Activated naive CD8-positive, alpha-beta T cell treated with anti-CD3 and anti-CD28 coated beads, Interleukin-2, amount 50 U/mL, for 24 hours (primary cell): Measurements from ENCODE around the gene SMCR8.
A peak's percentile ranks its signal among the peaks of the same experiment; 100 is the strongest.
"Not testable (repeated sequence)": the region's sequence is repeated elsewhere in the genome, so short reads cannot be mapped to it uniquely, and the experiment has no call there.

ENCODE experiments used
- ATAC-seq: fragments of 150-1000 bp; cut with Tn5 transposase; one replicate; pipeline ENCODE4 v1.10.0; 2021
- DNase-seq: peaks from one replicate; pipeline ENCODE4 v3.0.0; 2021
- H3K27ac Mint-ChIP-seq: one replicate; pipeline ENCODE4 v1.8.0; 2021; ENCODE audit warnings: mild to moderate bottlenecking, mixed read lengths
- H3K27me3 Mint-ChIP-seq: one replicate; pipeline ENCODE4 v1.8.0; 2021; ENCODE audit warnings: mixed read lengths
- H3K36me3 Mint-ChIP-seq: one replicate; pipeline ENCODE4 v1.8.0; 2021; ENCODE audit warnings: low read depth, mixed read lengths
- H3K4me1 Mint-ChIP-seq: one replicate; pipeline ENCODE4 v1.8.0; 2021; ENCODE audit warnings: mixed read lengths
- H3K4me3 Mint-ChIP-seq: one replicate; pipeline ENCODE4 v1.8.0; 2021; ENCODE audit warnings: mild to moderate bottlenecking, moderate library complexity, mixed read lengths
- H3K9me3 Mint-ChIP-seq: one replicate; pipeline ENCODE4 v1.8.0; 2021; ENCODE audit warnings: mixed read lengths

Gene SMCR8

GRCh38 chr17:18326039-18326438 is 10.9 kb downstream of the SMCR8 start:
- DNase-seq (no peak), ATAC-seq (no peak)
- Mint-ChIP-seq H3K36me3 (peaks cover 14% of the 10 kb centered on the region), H3K4me3 (no peak overlapping the region), H3K9me3 (no peaks in the 10 kb centered on the region), H3K4me1 (peaks cover 12% of the 10 kb centered on the region), H3K27me3 (no peaks in the 10 kb centered on the region), H3K27ac (peak overlapping the region; percentile 15)

- H3K27me3 Mint-ChIP-seq, result no peaks in the 10 kb centered on the region
- H3K36me3 Mint-ChIP-seq, result peaks cover 14% of the 10 kb centered on the region
- H3K9me3 Mint-ChIP-seq, result no peaks in the 10 kb centered on the region
- DNase-seq (no peak), ATAC-seq (no peak)
- H3K27ac Mint-ChIP-seq, result peak overlapping the region; percentile 15
- peaks cover 11% of the 10 kb centered on the region for H3K4me1 Mint-ChIP-seq
- H3K4me3 Mint-ChIP-seq, result no peak overlapping the region
Observed at GRCh38 chr17:18326572-18326971, 11.5 kb downstream of the SMCR8 start.

GRCh38 chr17:18327093-18327492 is 12.0 kb downstream of the SMCR8 start:
- H3K9me3 Mint-ChIP-seq, result no peaks in the 10 kb centered on the region

GRCh38 chr17:18327556-18327955 is 12.5 kb downstream of the SMCR8 start:
- no peaks in the 10 kb centered on the region for H3K9me3 Mint-ChIP-seq
- H3K27ac Mint-ChIP-seq, result no peak overlapping the region
- ATAC-seq (no peak), DNase-seq (no peak)
- no peak overlapping the region for H3K4me3 Mint-ChIP-seq
- peaks cover 14% of the 10 kb centered on the region for H3K36me3 Mint-ChIP-seq
- H3K4me1 Mint-ChIP-seq, result peaks cover 15% of the 10 kb centered on the region
- no peaks in the 10 kb centered on the region for H3K27me3 Mint-ChIP-seq

More at GRCh38 chr17:18327093-18327492, 12.0 kb downstream of the SMCR8 start:
- no peak for ATAC-seq
- H3K27me3 Mint-ChIP-seq, result no peaks in the 10 kb centered on the region
- H3K36me3 Mint-ChIP-seq, result peaks cover 14% of the 10 kb centered on the region
- peaks cover 13% of the 10 kb centered on the region for H3K4me1 Mint-ChIP-seq
- H3K4me3 Mint-ChIP-seq, result no peak overlapping the region
- no peak overlapping the region for H3K27ac Mint-ChIP-seq
- DNase-seq, result no peak

GRCh38 chr17:18328643-18329204 is 13.6 kb downstream of the SMCR8 start:
- Mint-ChIP-seq H3K36me3 (peaks cover 14% of the 10 kb centered on the region), H3K4me1 (peaks cover 15% of the 10 kb centered on the region), H3K27me3 (no peaks in the 10 kb centered on the region), H3K4me3 (no peak overlapping the region), H3K27ac (no peak overlapping the region), H3K9me3 (no peaks in the 10 kb centered on the region)
- DNase-seq (no peak), ATAC-seq (no peak)

GRCh38 chr17:18331879-18332278 is 16.8 kb downstream of the SMCR8 start:
- Mint-ChIP-seq H3K27ac (no peak overlapping the region), H3K36me3 (peaks cover 17% of the 10 kb centered on the region)
- DNase-seq, result no peak

GRCh38 chr17:18332909-18333489 is 17.9 kb downstream of the SMCR8 start:
- peaks cover 6% of the 10 kb centered on the region for H3K4me1 Mint-ChIP-seq
- H3K27ac Mint-ChIP-seq, result no peak overlapping the region
- no peak for DNase-seq
- ATAC-seq, result no peak
- no peaks in the 10 kb centered on the region for H3K9me3 Mint-ChIP-seq
- no peak overlapping the region for H3K4me3 Mint-ChIP-seq
- H3K36me3 Mint-ChIP-seq, result peaks cover 20% of the 10 kb centered on the region
- H3K27me3 Mint-ChIP-seq, result no peaks in the 10 kb centered on the region

More at GRCh38 chr17:18331879-18332278, 16.8 kb downstream of the SMCR8 start:
- Mint-ChIP-seq H3K4me3 (no peak overlapping the region), H3K4me1 (peaks cover 6% of the 10 kb centered on the region), H3K9me3 (no peaks in the 10 kb centered on the region), H3K27me3 (no peaks in the 10 kb centered on the region)
- no peak for ATAC-seq

- H3K9me3 Mint-ChIP-seq, H3K4me1 Mint-ChIP-seq, H3K27me3 Mint-ChIP-seq, DNase-seq, H3K4me3 Mint-ChIP-seq, ATAC-seq, H3K27ac Mint-ChIP-seq: not testable (repeated sequence)
- H3K36me3 Mint-ChIP-seq, result peaks cover 31% of the 10 kb centered on the region
Observed at GRCh38 chr17:18338158-18338557, 23.1 kb downstream of the SMCR8 start.

- Mint-ChIP-seq H3K4me3 (no peak overlapping the region), H3K9me3 (no peaks in the 10 kb centered on the region), H3K36me3 (peaks cover 25% of the 10 kb centered on the region), H3K27ac (no peak overlapping the region), H3K4me1 (no peaks in the 10 kb centered on the region), H3K27me3 (no peaks in the 10 kb centered on the region)
- ATAC-seq (no peak), DNase-seq (no peak)
Observed at GRCh38 chr17:18339933-18340332, 24.8 kb downstream of the SMCR8 start.

GRCh38 chr17:18344021-18344420 is 28.9 kb downstream of the SMCR8 start:
- Mint-ChIP-seq H3K9me3 (no peaks in the 10 kb centered on the region), H3K27ac (no peak overlapping the region), H3K27me3 (no peaks in the 10 kb centered on the region), H3K4me3 (no peak overlapping the region), H3K36me3 (peaks cover 24% of the 10 kb centered on the region), H3K4me1 (no peaks in the 10 kb centered on the region)
- no peak for ATAC-seq
- no peak for DNase-seq

GRCh38 chr17:18353541-18353940 is 38.4 kb downstream of the SMCR8 start:
- Mint-ChIP-seq H3K4me1 (no peaks in the 10 kb centered on the region), H3K27me3 (no peaks in the 10 kb centered on the region), H3K36me3 (peaks cover 22% of the 10 kb centered on the region), H3K9me3 (no peaks in the 10 kb centered on the region), H3K27ac (no peak overlapping the region), H3K4me3 (no peak overlapping the region)
- ATAC-seq (no peak), DNase-seq (no peak)

- peaks cover 22% of the 10 kb centered on the region for H3K36me3 Mint-ChIP-seq
- H3K4me3 Mint-ChIP-seq, result no peak overlapping the region
- H3K27me3 Mint-ChIP-seq, result no peaks in the 10 kb centered on the region
- H3K9me3 Mint-ChIP-seq, result no peaks in the 10 kb centered on the region
- no peak for ATAC-seq
- no peak overlapping the region for H3K27ac Mint-ChIP-seq
- H3K4me1 Mint-ChIP-seq, result peaks cover under 1% of the 10 kb centered on the region
- DNase-seq, result no peak
Observed at GRCh38 chr17:18356624-18357023, 41.5 kb downstream of the SMCR8 start.

- Mint-ChIP-seq H3K27me3 (no peaks in the 10 kb centered on the region), H3K9me3 (no peaks in the 10 kb centered on the region), H3K4me1 (peaks cover 18% of the 10 kb centered on the region), H3K36me3 (peaks cover 2% of the 10 kb centered on the region), H3K4me3 (no peak overlapping the region), H3K27ac (no peak overlapping the region)
- DNase-seq (no peak), ATAC-seq (no peak)
Observed at GRCh38 chr17:18360518-18360917, 45.4 kb downstream of the SMCR8 start.

GRCh38 chr17:18361837-18362697 is 47.0 kb downstream of the SMCR8 start:
- H3K36me3 Mint-ChIP-seq, result no peaks in the 10 kb centered on the region
- ATAC-seq (no peak), DNase-seq (no peak)
- no peaks in the 10 kb centered on the region for H3K27me3 Mint-ChIP-seq
- peak overlapping the region; percentile 60 for H3K27ac Mint-ChIP-seq
- H3K4me1 Mint-ChIP-seq, result peaks cover 18% of the 10 kb centered on the region
- H3K4me3 Mint-ChIP-seq, result peak overlapping the region; percentile 88
- no peaks in the 10 kb centered on the region for H3K9me3 Mint-ChIP-seq

- Mint-ChIP-seq H3K4me1 (peaks cover 18% of the 10 kb centered on the region), H3K36me3 (no peaks in the 10 kb centered on the region), H3K9me3 (no peaks in the 10 kb centered on the region), H3K27ac (peak overlapping the region; percentile 60), H3K27me3 (no peaks in the 10 kb centered on the region), H3K4me3 (peak overlapping the region; percentile 88)
- DNase-seq (peak; percentile 15), ATAC-seq (no peak)
Observed at GRCh38 chr17:18362698-18363100, 47.6 kb downstream of the SMCR8 start.
